GM18868 (cell line): ENCODE data around the gene ATP2C2.

Source experiments
- ATAC-seq: cut with Tn5 transposase; IDR thresholded peaks from one replicate; pipeline ENCODE4 v1.9.1; 2021; ENCODE audit warnings: mild to moderate bottlenecking, moderate library complexity; ENCODE audit not compliant: unreplicated experiment

The ATP2C2 gene

GRCh38 chr16:84509032-84509950 lies 141.0 kb downstream of the ATP2C2 start:
- ATAC-seq, result no peak

DNA sequence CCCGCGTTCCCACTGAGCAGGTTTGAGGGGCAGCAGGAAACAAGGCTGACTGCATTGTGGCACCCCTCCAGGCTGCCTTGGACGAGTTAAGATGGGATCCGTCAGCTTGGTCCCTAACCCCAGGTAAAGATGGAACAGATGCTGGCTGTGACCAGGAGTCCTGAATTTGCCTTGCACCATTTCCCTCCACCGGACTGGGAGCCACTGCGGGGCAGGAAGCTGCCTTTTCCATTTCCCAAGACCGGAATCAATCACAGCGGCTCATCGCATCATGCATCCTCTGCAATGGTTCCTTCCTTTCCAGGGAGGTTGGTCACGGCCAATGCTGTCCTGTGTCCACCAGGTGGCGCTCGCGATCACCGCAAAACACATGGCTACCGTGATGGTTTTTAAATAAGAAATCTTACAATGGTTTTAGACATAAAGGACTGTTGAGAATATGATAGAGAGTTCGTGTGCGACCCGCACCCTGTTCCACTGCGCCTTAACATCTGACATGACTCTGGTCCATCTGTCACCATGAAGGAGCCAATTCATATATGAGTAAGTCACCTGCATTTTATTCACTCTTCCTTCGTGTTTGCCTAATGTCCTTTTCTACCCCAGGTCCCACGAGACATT lies 143.0 kb downstream of the ATP2C2 start:
- ATAC-seq, result no peak

DNA sequence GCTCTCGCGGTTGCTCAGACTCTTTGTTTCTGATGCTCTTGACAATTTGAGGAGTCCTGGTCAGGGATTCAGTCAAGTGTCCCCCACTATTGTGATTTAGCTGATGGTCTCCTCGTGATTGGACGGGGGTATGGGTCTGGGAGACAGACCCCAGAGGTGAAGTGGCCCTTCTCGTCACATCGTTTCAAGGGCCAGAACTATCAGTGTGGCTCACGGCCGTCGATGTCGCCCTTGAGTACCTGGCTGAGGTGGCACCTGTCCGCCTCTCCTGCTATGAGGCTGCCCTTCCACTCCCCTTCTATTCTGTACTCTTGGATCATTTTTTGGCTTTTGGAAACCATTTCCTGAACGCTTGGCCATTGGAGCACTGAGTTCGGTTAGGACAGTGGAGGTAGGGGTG lies 143.5 kb downstream of the ATP2C2 start:
- ATAC-seq, result no peak

DNA sequence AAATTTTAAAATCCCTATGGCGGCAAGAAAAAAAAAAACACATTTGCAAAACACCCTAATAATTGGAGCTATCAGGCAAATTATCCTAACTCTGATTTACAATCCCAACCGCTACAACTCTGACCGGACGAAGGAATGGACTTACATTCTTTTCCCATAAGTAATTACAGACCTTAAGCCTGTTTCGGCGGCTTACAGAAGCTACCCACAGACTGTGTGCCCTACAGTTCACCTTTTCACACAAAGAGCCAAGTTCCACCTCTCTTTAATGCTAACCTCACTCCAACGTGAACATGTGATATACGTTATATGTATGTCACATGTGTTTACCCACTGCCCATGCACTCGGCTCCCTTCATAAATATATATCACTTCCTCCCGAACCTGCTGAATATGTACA lies 144.8 kb downstream of the ATP2C2 start:
- ATAC-seq, result no peak

DNA sequence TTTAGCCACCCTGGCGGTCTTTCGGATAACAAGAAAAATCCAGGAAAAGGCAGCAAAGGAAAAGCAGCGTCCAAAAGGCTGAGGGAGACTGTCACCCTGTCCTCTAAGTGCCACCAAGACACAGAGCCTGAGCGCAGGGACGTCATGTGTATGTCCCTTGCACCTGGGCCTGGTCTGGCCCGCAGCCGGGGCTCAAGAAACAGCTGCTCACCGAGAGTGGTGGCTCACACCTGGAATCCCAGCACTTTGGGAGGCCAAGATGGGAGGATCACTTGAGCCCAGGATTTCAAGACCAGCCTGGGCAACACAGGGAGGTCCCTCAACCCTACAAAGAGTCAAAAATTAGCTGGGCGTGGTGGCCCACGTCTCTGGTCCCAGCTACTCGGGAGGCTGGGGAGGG lies 145.3 kb downstream of the ATP2C2 start:
- ATAC-seq, result no peak
